HG03025 (cell line): ENCODE results near the gene STRIP2.
"Not testable (repeated sequence)": the region's sequence is repeated elsewhere in the genome, so short reads cannot be mapped to it uniquely, and the experiment has no call there.

Experiments
- ATAC-seq: cut with Tn5 transposase; IDR thresholded peaks from one replicate; pipeline ENCODE4 v1.9.1; 2021; ENCODE audit warnings: mild to moderate bottlenecking, moderate library complexity; ENCODE audit not compliant: unreplicated experiment, low FRiP score

Gene STRIP2

DNA sequence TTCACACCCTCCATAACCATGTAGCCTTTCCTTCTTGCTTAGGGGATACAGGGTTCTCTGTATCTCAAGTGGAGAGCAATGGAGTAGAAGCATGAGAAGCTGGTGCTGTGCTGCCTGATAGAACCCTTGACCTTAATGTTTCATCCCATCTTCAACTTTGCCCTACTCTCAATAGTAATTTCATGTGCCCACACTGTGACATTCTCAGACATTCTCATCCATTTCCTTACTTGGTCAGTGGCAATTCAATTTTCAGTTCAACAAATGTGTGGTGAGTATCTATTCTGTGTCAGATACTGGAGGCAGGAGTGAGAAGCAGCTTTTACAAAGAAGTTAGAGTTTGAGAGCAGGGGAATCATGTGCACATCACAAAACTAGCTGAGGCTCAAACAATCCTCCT is 16.1 kb downstream of the STRIP2 start:
- ATAC-seq = no peak

DNA sequence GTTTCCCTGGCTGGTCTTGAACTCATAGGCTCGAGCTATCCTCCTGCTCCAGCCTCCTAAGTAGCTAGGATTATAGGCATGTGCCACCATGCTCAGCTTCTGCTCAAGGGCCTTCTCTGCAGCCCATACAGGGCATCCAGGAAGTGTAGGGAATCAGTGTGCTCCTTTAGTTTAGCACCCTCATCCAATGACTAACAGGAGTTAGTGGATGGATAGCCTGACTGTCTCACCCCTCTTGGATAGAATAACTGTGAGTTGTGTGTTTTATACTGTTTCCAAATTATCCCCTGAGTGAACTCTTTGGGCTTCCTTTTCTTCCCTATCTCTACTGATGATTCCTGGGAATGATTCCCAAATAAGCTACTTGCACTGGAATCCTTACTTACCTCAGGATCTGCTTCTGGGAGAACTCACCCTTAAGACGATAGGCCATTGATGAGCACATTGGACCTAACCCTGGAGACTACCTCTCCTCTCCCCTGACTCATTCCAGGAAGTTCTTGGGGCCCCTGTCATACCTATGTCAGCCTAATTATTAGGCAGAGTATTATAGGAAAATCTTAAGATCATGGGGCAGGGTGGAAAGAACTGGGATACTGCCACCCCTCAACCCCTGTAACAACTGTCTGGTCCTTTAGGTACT is 18.5 kb downstream of the STRIP2 start:
- no peak for ATAC-seq

DNA sequence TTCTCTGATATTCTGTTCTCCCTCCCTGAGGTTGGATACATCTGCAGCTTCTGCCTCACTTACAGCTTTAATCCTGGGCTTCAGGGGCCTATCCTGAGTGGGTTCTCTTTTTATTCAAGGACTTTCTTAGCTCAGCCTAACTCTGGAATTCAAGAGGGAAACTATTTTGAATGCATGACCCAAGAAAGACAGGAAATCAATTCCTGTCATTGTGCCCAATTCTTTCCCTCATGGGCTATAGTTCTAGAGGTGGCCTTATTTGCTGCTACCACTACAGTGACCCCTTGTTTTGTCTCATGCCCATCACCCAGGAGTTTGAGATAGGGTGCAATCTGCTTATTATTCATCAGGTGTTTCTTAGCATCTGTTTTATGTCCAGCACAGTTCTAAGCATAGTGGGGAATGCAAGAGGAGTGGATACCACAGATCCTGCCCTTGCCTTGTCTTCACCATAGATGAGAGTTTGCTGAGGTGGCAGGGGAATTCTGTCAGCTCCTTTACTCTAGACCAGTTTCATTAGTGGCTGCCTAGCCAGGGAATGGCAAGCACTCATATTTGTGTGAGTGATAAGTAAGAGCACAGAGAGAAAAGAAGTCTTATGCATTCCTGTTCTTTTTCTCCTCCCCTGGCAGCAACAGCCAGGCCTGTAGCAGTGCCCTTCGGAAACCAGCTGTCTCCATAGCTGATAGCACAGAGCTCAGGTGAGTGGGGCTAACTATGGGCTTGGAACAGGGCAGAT is 19.4 kb downstream of the STRIP2 start:
- ATAC-seq = no peak

DNA sequence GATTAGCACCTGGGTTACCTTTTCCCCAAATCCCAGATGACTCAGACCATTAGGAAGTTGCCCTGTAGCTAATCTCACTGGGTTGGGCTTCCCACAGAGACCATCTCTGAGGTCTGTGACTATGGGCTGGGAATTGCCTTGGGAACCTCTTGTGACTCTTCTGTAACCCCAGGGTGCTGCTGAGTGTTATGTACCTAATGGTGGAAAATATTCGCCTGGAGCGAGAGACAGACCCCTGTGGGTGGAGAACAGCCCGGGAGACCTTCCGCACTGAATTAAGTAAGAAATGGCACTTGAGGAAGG is 20.0 kb downstream of the STRIP2 start:
- no peak for ATAC-seq

DNA sequence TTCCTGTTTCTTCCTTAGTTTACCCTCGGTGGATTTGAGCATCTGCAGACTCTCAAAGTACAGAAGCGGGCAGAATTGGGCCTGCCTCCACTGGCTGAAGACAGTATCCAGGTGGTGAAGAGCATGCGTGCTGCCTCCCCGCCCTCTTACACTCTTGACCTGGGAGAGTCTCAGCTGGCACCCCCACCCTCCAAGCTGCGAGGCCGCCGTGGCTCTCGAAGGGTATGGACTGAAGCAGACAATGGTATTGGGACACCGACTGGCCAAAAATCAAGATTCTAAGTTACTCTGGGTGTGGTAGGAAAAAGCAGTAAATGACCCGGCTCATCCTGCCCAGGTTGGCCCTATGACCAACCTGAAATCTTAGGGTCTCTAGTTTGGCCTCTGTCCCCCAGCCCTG is 22.2 kb downstream of the STRIP2 start:
- ATAC-seq = no peak

DNA sequence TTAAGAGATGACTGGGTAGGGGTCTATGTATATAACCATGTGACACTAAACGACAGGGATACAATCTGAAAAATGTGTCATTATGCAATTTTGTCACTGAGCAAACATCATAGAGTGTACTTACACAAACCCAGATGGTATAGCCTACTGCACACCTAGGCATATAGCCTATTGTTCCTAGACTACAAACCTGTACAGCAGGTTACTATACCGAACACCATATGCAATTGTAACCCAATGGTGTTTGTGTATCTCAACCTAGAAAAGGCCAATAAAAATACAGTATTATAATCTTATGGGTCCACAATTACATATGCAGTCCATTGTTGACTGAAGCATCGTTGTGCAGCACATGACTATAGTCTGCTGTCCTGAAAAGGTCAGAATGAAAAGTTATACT is 22.9 kb downstream of the STRIP2 start:
- ATAC-seq = no peak

DNA sequence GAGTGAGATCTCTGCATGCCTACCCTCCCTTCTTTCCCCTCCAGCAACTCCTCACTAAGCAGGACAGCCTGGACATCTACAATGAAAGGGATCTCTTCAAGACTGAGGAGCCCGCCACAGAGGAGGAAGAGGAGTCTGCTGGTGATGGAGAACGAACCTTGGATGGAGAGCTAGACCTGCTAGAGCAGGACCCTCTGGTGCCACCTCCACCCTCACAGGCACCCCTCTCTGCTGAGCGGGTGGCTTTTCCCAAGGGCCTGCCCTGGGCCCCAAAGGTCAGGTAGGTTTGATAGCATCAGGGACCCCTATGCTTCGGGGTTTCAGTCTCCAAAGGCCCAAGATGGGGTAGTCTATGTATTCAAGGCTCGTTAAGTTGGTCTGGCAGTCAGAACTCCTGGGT is 23.9 kb downstream of the STRIP2 start:
- no peak for ATAC-seq

DNA sequence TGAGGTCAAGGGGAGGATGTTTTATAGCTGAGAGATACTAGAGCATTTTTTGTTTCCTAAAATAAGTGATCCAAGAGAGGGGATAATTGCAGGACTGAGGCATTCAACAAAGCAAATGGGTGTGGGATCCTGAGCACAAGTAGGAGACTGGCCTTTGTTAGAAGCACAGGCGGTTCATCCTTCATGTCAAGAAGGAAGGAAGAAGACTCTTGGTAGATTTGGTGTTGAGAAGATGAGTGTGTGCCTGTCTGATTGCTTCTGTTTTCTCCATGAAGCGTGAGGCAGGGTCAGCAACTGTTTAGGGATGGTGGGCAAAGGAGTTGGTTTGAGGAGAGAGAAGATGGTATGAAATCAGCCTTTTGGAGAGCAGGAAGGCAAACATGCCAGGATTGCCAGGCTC is 27.6 kb downstream of the STRIP2 start:
- no peak for ATAC-seq

DNA sequence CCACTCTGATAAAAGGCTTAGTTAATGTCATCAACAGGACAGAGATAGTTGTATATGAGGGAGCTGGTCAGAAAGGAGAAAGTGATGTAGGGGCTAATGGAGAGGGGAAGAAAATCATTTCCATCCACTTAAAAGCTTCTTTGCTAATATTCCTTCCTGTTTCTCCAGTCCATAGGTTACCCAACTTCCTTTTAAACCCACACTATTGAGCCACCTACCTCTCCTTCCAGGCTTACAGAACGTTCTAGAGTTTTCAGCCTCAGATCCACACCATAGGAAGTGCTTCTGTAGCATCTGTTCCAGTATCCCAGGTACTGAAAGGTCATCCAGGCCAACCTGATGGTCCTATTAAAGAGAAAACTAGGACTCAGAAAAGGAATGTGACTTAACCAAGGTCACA is 28.2 kb downstream of the STRIP2 start:
- ATAC-seq = no peak

DNA sequence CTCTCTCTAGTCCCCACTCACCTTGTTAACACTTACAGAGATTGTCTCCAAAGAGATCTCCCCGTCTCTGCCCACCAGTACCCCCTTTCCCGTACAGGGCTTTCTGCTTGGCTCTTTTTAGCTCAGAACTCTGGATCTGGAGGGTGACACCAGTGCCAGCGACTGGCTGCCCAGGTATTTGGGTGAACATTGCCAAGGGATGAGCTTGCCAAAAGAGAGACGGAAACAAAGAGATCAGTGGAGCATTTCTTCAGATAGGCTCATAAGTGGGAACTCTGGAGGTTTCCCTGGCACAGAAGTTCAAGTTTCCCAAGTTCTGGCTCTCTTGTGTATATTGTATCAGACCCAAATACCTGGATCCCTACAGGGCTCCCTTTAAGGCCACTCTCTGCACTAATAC is 30.0 kb downstream of the STRIP2 start:
- no peak for ATAC-seq

DNA sequence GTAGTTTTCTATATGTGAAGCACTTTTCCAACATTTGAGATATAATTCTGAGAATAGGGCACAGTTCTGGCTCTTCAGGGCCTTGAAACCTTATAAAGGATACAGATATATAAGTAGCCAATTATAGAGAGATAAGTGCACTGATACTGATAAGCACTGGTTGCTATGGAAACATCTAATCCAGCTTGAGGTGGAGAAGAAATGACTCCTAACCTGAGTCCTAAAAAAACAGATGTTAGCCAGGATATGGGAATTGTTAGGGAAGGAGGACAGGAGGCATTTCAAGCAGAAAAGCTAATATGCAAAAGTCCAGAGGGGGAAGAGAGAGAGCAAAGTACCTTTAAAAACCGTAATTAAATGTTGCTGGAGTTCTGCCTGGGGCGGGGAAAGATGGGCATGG is 30.8 kb downstream of the STRIP2 start:
- no peak for ATAC-seq

DNA sequence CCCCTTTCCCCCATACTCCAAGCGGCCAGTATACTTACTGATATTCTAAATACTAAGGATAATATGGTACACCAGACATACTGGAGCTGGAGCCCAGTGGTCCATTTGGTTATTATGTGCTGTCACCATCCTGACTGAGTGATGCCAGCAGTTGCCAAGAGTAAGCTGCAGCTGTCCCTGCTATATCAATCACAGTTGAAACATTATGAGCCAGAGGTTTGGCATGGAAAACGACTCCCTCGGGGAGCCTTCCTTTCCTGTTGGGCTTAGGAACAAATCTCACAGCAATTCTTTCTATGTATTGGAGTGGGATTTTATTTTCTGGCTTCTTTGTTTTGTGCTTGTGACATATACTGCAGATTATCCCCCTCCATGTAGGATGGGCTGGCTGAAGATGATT is 32.6 kb downstream of the STRIP2 start:
- ATAC-seq = no peak

DNA sequence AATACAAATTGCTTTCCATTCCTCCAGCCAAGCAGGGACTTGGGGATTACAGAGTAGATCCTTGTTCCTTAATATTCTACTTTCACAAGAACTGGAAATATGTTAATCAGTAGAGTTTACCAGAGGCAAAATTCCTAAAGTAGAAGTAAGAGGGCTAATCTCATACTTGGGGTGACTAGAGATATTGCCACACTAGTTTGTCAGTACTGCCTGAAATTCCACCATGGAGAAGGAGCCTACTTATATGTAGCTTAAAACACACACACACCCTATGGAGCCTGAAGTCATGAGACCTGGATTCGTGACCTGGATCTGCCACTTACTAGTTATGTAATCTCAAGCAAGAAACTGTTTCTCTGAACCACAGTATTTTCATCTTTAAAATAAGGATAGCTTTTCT is 33.9 kb downstream of the STRIP2 start:
- no peak for ATAC-seq

DNA sequence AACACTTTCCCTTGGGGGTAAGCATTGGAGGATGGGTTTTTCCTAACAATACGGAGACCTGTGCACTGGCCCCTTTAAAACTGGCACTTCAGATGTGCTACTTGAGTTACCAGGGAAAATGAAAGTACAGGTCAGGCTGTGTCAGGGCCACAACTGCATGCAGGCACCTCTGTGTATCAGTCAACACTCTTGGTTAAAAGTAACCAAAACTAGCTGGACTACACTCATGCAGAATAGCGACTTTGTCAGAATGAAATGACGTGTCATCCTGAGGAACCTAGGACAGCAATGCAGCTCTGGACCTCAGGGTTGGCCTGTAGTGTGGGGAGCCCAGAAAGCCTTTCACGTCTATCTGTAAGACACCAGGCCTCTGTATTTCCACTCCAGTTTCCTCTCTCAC is 34.3 kb downstream of the STRIP2 start:
- no peak for ATAC-seq

DNA sequence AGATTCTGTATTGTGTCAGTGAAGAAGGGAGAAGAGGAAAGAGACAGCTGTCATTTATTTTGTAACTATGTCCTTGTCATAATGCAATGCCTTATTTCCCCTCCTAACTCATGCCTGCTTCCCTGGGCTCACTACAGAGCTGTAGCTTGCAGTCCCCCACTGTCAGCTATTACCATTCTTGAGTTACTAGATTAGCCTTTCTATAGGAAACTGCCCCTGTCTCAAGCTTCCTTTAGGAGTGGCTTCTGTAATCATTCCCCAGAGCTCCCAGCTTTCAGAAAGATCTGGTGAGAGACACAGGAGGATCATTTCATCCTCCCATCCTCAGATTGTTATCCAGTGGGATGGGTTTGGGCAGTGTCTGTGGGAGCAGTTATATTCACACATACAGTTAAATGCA is 35.7 kb downstream of the STRIP2 start:
- ATAC-seq = no peak

DNA sequence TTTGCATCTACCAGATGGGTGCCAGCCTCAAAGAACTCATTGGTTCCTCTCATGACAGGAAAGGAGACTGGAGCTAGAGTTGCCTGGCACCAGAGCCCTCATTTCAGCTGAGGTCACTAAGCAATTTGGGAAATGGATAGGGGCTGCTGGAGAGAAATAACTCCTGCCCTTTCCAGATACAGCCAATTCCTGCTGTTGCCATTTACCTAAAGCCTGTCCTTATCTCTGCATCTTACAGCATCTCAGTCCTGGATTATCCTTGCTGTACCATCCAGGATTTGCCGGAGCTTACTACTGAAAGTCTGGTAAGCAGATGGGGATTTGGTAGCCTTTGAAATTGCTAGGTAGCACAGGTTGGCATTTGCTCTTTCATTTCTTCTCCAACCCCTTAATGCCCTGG is 36.2 kb downstream of the STRIP2 start:
- ATAC-seq = no peak

DNA sequence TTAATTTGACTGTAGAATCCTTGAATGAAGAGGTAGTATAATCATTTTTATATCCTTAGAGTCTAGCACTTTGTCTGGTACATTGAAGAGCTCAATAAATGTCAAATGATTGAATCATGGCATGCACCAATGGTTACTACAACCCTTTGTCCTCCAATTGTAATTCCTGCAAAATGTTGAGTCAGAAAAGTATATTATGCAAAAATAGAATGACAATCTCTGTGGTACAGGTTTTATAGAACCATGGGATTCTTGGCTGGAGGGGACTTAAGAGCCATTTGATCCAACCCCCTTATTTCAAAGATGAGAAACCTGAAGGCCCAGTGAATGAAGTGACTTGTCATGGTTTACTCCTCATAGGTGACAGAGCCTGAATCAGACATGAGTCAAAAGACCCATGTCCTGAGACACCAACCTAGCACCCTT is 37.2 kb downstream of the STRIP2 start:
- ATAC-seq = no peak

DNA sequence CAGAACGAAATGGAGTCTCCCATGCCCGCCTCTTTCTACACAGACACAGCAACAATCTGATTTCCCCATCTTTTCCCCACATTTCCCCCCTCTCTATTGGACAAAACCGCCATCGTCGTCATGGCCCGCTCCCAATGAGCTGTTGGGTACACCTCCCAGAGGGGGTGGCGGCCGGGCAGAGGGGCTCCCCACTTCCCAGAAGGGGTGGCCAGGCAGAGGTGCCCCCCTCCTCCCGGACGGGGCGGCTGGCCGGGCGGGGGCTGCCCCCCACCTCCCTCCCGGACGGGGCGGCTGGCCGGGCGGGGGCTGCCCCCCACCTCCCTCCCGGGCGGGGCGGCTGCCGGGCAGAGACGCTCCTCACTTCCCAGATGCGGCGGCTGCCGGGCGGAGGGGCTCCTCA is 41.7 kb downstream of the STRIP2 start:
- ATAC-seq = not testable (repeated sequence)

DNA sequence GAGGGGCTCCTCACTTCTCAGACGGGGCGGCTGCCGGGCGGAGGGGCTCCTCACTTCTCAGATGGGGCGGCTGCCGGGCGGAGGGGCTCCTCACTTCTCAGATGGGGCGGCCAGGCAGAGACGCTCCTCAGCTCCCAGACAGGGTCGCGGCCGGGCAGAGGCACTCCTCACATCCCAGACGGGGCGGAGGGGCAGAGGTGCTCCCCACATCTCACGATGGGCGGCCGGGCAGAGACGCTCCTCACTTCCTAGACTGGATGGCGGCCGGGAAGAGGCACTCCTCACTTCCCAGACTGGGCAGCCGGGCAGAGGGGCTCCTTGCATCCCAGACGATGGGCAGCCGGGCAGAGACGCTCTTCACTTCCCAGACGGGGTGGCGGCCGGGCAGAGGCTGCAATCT is 42.2 kb downstream of the STRIP2 start:
- not testable (repeated sequence) for ATAC-seq

DNA sequence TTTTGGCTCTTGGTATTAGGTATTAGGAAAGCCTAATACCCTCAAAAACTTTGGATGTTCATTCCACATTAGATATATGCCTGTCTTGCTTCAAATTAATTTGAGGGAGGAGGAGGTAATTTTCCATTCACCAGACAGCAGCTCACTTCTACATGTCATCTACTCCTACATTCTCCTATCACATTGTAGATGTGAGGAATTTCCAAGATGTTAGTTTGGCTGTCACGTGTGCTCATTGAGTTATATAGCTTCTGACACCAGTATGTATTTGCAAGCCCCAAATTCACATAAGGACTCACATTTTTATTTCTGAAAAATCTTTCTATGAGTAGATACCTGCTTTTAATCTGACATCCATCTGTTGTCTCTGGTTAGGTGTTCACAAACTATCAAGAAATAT is 45.6 kb downstream of the STRIP2 start:
- ATAC-seq = no peak

DNA sequence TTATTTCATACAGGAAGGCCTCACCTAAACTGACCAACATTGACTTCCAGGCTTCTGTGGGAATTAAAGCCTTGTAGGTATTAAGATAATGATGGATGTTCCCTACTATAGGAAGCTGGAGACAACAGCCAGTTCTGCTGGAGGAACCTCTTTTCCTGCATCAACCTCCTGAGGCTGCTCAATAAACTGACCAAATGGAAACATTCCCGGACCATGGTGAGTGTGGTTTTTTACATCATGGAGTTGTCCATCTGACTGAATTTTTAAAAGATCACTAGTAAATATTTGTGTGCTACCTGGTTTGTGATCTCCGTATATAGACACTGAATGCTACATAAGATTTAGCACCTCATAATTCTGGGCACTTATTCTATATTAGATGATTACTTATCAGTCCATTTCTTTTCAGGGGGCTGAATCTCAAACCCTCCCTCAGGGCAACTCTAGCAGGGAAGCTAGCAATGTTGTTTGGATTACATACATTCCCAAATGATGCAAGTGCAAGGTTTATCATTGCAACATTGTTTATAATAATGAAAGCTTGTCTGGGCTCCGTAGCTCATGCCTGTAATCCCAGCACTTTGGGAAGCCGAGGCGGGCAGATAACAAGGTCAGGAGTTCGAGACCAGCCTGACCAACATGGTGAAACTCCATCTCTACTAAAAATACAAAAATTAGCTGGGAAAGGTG is 46.6 kb downstream of the STRIP2 start:
- no peak for ATAC-seq

DNA sequence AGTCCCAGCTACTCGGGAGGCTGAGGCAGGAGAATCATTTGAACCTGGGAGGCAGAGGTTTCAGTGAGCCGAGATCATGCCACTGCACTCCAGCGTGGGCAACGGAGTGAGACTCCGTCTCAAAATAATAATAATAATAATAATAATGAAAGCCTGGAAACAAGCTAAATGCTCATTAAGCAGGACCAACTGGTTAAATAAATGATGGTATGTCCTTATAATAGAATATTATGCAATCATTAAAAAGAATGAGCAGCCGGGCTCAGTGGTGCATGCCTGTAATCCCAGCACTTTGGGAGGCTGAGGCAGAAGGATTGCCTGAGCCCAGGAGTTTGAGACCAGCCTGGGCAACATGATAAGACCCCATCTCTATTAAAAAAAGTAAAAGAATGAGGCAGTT is 47.1 kb downstream of the STRIP2 start:
- ATAC-seq = not testable (repeated sequence)
